Suprapubic skin (tissue), 4 donors: ENCODE results near the gene RARS2.

Experiments
- EP300 ChIP-seq: sonication (generic); formaldehyde crosslinking; IDR thresholded peaks from one replicate; pipeline ENCODE4 v1.6.1; 2017; ENCODE audit warnings: antibody characterized with exemption
- POLR2AphosphoS5 ChIP-seq, 3 donors: sonication (generic); formaldehyde crosslinking; IDR thresholded peaks; one replicate each; pipeline ENCODE4 v1.6.1; 2017; ENCODE audit warnings: antibody characterized with exemption in 3 of 3
- TF ChIP-seq, protein P1 (sequence below), 2 donors: fragments of 200-600 bp in 1 of 2; fragments of 450-650 bp in 1 of 2; sonication (generic) in 1 of 2; IDR thresholded peaks; one replicate each; pipeline ENCODE4 v1.5.1; 2016 to 2019; ENCODE audit warnings: antibody characterized with exemption in 2 of 2, mild to moderate bottlenecking in 1 of 2, moderate library complexity in 1 of 2

DNA sequence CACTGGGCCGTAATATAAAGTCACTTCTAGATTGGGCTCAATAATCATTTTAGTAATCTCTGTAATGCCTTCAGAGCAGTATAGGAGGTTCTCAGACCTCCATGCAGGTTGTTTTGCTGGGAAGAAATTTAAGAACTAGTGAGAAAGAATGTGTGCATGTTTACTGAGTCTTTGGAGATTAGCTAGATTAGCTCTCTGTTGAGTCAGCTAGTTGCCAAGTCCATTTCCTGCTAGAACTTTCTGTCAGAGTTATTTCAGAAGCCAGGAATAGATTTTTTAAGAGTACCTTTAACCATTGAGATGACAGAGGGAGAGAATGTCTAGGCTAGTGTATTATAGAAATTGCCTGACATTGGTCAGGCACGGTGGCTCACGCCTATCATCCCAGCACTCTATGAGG is 33.5 kb upstream of the RARS2 start:
- TF ChIP-seq, protein P1, sequence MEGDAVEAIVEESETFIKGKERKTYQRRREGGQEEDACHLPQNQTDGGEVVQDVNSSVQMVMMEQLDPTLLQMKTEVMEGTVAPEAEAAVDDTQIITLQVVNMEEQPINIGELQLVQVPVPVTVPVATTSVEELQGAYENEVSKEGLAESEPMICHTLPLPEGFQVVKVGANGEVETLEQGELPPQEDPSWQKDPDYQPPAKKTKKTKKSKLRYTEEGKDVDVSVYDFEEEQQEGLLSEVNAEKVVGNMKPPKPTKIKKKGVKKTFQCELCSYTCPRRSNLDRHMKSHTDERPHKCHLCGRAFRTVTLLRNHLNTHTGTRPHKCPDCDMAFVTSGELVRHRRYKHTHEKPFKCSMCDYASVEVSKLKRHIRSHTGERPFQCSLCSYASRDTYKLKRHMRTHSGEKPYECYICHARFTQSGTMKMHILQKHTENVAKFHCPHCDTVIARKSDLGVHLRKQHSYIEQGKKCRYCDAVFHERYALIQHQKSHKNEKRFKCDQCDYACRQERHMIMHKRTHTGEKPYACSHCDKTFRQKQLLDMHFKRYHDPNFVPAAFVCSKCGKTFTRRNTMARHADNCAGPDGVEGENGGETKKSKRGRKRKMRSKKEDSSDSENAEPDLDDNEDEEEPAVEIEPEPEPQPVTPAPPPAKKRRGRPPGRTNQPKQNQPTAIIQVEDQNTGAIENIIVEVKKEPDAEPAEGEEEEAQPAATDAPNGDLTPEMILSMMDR (IDR thresholded peaks at IDR 0.05), result no peak
- TF ChIP-seq POLR2AphosphoS5 (IDR thresholded peaks at IDR 0.05) (no peak), EP300 (no peak)
